Liver (tissue), 10 donors: ENCODE data around the gene GOLGA6A. TPM values are rescaled to one million over a fixed set of nuclear protein-coding genes. Genes with fewer than 3 reads are reported as not detected.

Source experiments
- DNase-seq: peaks from one replicate; pipeline ENCODE4 v3.0.0-alpha.2; 2017; ENCODE audit warnings: low spot score
- H3K27ac ChIP-seq, 2 donors: one replicate each; pipeline ENCODE4 v1.7.0; 2013; ENCODE audit warnings: inconsistent platforms in 2 of 2, low read length in 2 of 2, control low read depth in 1 of 2, low read depth in 1 of 2, mild to moderate bottlenecking in 1 of 2
- H3K27me3 ChIP-seq, 4 donors: one replicate each; pipeline versions ENCODE4 v1.6.1 to v1.7.0; 2013; ENCODE audit warnings: low read length in 3 of 4, inconsistent platforms in 1 of 4, mild to moderate bottlenecking in 1 of 4, moderate library complexity in 1 of 4; ENCODE audit not compliant: control insufficient read depth in 4 of 4, insufficient read depth in 4 of 4
- H3K36me3 ChIP-seq, 4 donors: one replicate each; pipeline versions ENCODE4 v1.6.1 to v1.7.0; 2013; ENCODE audit warnings: low read length in 3 of 4, mild to moderate bottlenecking in 3 of 4, low read depth in 1 of 4, moderate library complexity in 1 of 4; ENCODE audit not compliant: control insufficient read depth in 4 of 4, insufficient read depth in 3 of 4
- H3K4me1 ChIP-seq, 4 donors: one replicate each; pipeline versions ENCODE4 v1.6.1 to v1.7.0; 2013; ENCODE audit warnings: low read length in 3 of 4, mild to moderate bottlenecking in 3 of 4, moderate library complexity in 1 of 4; ENCODE audit not compliant: control insufficient read depth in 4 of 4, insufficient read depth in 4 of 4
- H3K4me3 ChIP-seq, 3 donors: one replicate each; pipeline versions ENCODE4 v1.6.1 to v1.7.0; 2013; ENCODE audit warnings: low read length in 3 of 3, control low read depth in 1 of 3, low read depth in 1 of 3, mild to moderate bottlenecking in 1 of 3
- H3K9ac ChIP-seq, 2 donors: one replicate each; pipeline ENCODE4 v1.7.0; 2013; ENCODE audit warnings: low read length in 2 of 2, mild to moderate bottlenecking in 2 of 2, moderate library complexity in 2 of 2, control low read depth in 1 of 2, low read depth in 1 of 2
- H3K9me3 ChIP-seq, 4 donors: one replicate each; pipeline versions ENCODE4 v1.6.1 to v1.7.0; 2013; ENCODE audit warnings: low read length in 3 of 4; ENCODE audit not compliant: control insufficient read depth in 4 of 4
- GABPA ChIP-seq, 2 donors: IDR thresholded peaks in 1 of 2; conservative IDR thresholded peaks in 1 of 2; 2 replicates each; pipeline ENCODE4 v1.6.1; 2016; ENCODE audit warnings: antibody characterized with exemption in 2 of 2, mild to moderate bottlenecking in 1 of 2, moderate library complexity in 1 of 2
- RXRA ChIP-seq, 2 donors: IDR thresholded peaks; 2 replicates each; pipeline ENCODE4 v1.6.1; 2017 to 2018; ENCODE audit warnings: antibody characterized with exemption in 2 of 2, mild to moderate bottlenecking in 1 of 2
- TAF1 ChIP-seq: conservative IDR thresholded peaks from 2 replicates; pipeline ENCODE4 v1.6.1; 2016; ENCODE audit warnings: antibody characterized with exemption, mild to moderate bottlenecking
- WGBS: extraction: QIAGEN DNeasy Blood & Tissue Kit; methylation state at CpG from one replicate; pipeline ENCODE4 v1.1.7; 2013; 5-methylcytosine and 5-hydroxymethylcytosine counted together
- polyA plus RNA-seq, 2 donors: library from polyadenylated mRNA; stranded (reverse) in 1 of 2; unstranded in 1 of 2; fragments of 200-250 nt in 1 of 2; fragments of >200 nt in 1 of 2; fragmentation: Nextera tagmentation in 1 of 2; extraction: Ambion mirVana in 1 of 2; gene quantifications; one replicate each; pipeline versions ENCODE4 v1.2.1 to v1.2.3, GENCODE V29; 2013 to 2015
- small RNA-seq: library from RNA; depleted of rRNA; stranded (forward); fragments of <200 nt; gene quantifications from one replicate; pipeline ENCODE3, GENCODE V24; 2014
- total RNA-seq, 2 donors: library from RNA; depleted of rRNA; stranded (reverse); fragments of >200 nt; gene quantifications; one replicate each; pipeline ENCODE4 v1.2.3, GENCODE V29; 2014
- donor health status: healthy.
- donor health status: healthy.
- donor health status: healthy.
- donor health status: healthy.
- donor health status: healthy.

Gene GOLGA6A
- total and polyA plus RNA-seq, 4 donors = 0.06 to 1.4 (median 0.63) TPM

GRCh38 chr15:74024687-74025086 is 57.7 kb downstream of the GOLGA6A start (continued):
- no peak for TF ChIP-seq TAF1

GRCh38 chr15:74022706-74023470 is 59.5 kb downstream of the GOLGA6A start:
- Histone ChIP-seq H3K4me3 (no peak overlapping the region), H3K9ac (no peak overlapping the region), H3K4me1 (peaks cover 0 to 6% (median 0%) of the 10 kb centered on the region in 4 donors), H3K9me3 (no peaks in the 10 kb centered on the region), H3K27me3 (no peaks in the 10 kb centered on the region), H3K27ac (no peak overlapping the region), H3K36me3 (peaks cover 12 to 41% (median 26%) of the 10 kb centered on the region in 4 donors)
- no peak for TF ChIP-seq RXRA (IDR thresholded peaks at IDR 0.05)
- TF ChIP-seq GABPA (IDR thresholded peaks at IDR 0.05 in 1 of 2, conservative IDR thresholded peaks at IDR 0.05 in 1 of 2) = no peak
- DNase-seq = no peak
- WGBS = 96% methylated on average over 66 of the region's 66 CpGs

Small RNAs within 50 kb of the gene (small RNA-seq; reads per million reads assigned to genes)
- gene RN7SL429P = not detected

Other genes with a start within 250 kb of the GOLGA6A start
- not detected for gene TBC1D21, start 209.0 kb downstream of the GOLGA6A start, total RNA-seq
- gene TBC1D21, start 209.0 kb downstream of the GOLGA6A start, polyA plus RNA-seq = not detected
- 1 to 10 TPM; 1.4 to 2.0 TPM for gene LOXL1, start 156.1 kb downstream of the GOLGA6A start, total RNA-seq
- gene LOXL1, start 156.1 kb downstream of the GOLGA6A start, polyA plus RNA-seq = under 1 TPM in 1 of 2 donors, not detected in 1; 0.67 TPM
- 1 to 10 TPM; 5.6 to 7.1 TPM for gene STOML1, start 90.3 kb downstream of the GOLGA6A start, total RNA-seq
- 1 to 10 TPM; 5.4 to 9.4 TPM for gene STOML1, start 90.3 kb downstream of the GOLGA6A start, polyA plus RNA-seq
- gene PML, start 87.8 kb downstream of the GOLGA6A start, total RNA-seq = 10 to 100 TPM; 12.4 to 15.2 TPM
- 1 to 10 TPM; 8.2 to 9.2 TPM for gene PML, start 87.8 kb downstream of the GOLGA6A start, polyA plus RNA-seq
- not detected for gene ISLR2, start 48.0 kb upstream of the GOLGA6A start, total RNA-seq
- gene ISLR2, start 48.0 kb upstream of the GOLGA6A start, polyA plus RNA-seq = under 1 TPM in 1 of 2 donors, not detected in 1; 0.03 TPM
- 1 to 10 TPM; 2.4 to 3.2 TPM for gene ISLR, start 91.2 kb upstream of the GOLGA6A start, total RNA-seq
- 1 to 10 TPM; 3.9 to 4.2 TPM for gene ISLR, start 91.2 kb upstream of the GOLGA6A start, polyA plus RNA-seq
- 1 to 10 TPM in 1 of 2 donors, not detected in 1; 3.1 TPM for gene STRA6, start 120.2 kb upstream of the GOLGA6A start, total RNA-seq
- gene STRA6, start 120.2 kb upstream of the GOLGA6A start, polyA plus RNA-seq = not detected
- not detected for gene CCDC33, start 153.8 kb upstream of the GOLGA6A start, total RNA-seq
- gene CCDC33, start 153.8 kb upstream of the GOLGA6A start, polyA plus RNA-seq = not detected